K562 (cell line): Measurements from ENCODE around the gene VWA3A. TPM values are rescaled to one million over a fixed set of nuclear protein-coding genes. Genes with fewer than 3 reads are reported as not detected.

Experiments
- ATAC-seq: fragments of 200-7000 bp; cut with Tn5 transposase; 3 replicates; pipeline ENCODE4 v1.9.1; 2020; ENCODE audit warnings: moderate library complexity
- BruUV-seq: library from RNA; stranded (reverse); fragments of 400-500 nt; replicated peaks from 2 replicates; lab custom pipeline; 2021; lab: Mats Ljungman, UMichigan
- CTCF ChIA-PET: fragments of 300-600 bp; formaldehyde crosslinking; extraction: SDS; loops from one replicate; lab custom pipeline; 2021; ENCODE audit warnings: low intra/inter-chr PET ratio; lab: Yijun Ruan, JAX
- POLR2A ChIA-PET: fragments of 300-600, 350-650 bp; sonication (Branson Sonifier 250); formaldehyde crosslinking; extraction: SDS; loops from one replicate; lab custom pipeline; 2021; ENCODE audit warnings: antibody characterized with exemption, inconsistent platforms; lab: Yijun Ruan, JAX
- DNase-seq, 4 experiments: peaks; one replicate each; pipeline versions ENCODE4 v3.0.0 to v3.0.0-alpha.2; 2011 to 2018; ENCODE audit warnings: low spot score in 3 of 4, mixed read lengths in 3 of 4; ENCODE audit errors: extremely low read depth in 1 of 4
- FAIRE-seq: peaks from 2 replicates; lab custom pipeline; 2011; peaks lifted over from hg19 to GRCh38; lab: Jason Lieb, UNC
- H2AFZ ChIP-seq: 2 replicates; pipeline ENCODE4 v1.6.0; 2011; ENCODE audit warnings: low read depth, low read length, control low read depth, inconsistent platforms
- H3K27ac ChIP-seq: fragments of 200-600 bp; 3 replicates; pipeline ENCODE4 v1.8.0; 2011; ENCODE audit warnings: low read depth, mild to moderate bottlenecking, control low read depth, inconsistent platforms, low read length, moderate library complexity, mixed read lengths; ENCODE audit errors: extremely low read depth
- H3K27me3 ChIP-seq, 2 experiments: fragments of 300-600 bp in 1 of 2; 2 replicates in 1 of 2; 3 replicates in 1 of 2; pipeline versions ENCODE4 v1.6.0 to v1.8.0; 2011; ENCODE audit warnings: inconsistent platforms in 2 of 2, low read length in 2 of 2, mild to moderate bottlenecking in 1 of 2, mixed read lengths in 1 of 2, moderate library complexity in 1 of 2; ENCODE audit not compliant: control insufficient read depth in 2 of 2, insufficient read depth in 2 of 2
- H3K36me3 ChIP-seq: fragments of 300-600 bp; 3 replicates; pipeline ENCODE4 v1.8.0; 2011; ENCODE audit warnings: mild to moderate bottlenecking, low read length, inconsistent platforms; ENCODE audit not compliant: control insufficient read depth, insufficient read depth
- H3K4me1 ChIP-seq, 2 experiments: fragments of 200-600 bp in 1 of 2; replicated peaks in 1 of 2; 2 replicates in 1 of 2; 3 replicates in 1 of 2; pipeline versions ENCODE4 v1.5.1 to v1.8.0; 2011; ENCODE audit warnings: inconsistent platforms in 2 of 2, low read length in 2 of 2, mild to moderate bottlenecking in 1 of 2, mixed read lengths in 1 of 2, moderate library complexity in 1 of 2; ENCODE audit not compliant: control insufficient read depth in 2 of 2, insufficient read depth in 2 of 2
- H3K4me2 ChIP-seq: 2 replicates; pipeline ENCODE4 v1.6.1; 2011; ENCODE audit warnings: low read length, control low read depth, inconsistent platforms, mixed read lengths; ENCODE audit not compliant: insufficient read depth
- H3K4me3 ChIP-seq: fragments of 200-600 bp; sonication (generic), shearing (Covaris generic); 2 replicates; pipeline ENCODE4 v1.5.1; 2016; ENCODE audit warnings: control low read depth, inconsistent platforms
- H3K79me2 ChIP-seq: fragments of 200-600 bp; 3 replicates; pipeline ENCODE4 v1.8.0; 2011; ENCODE audit warnings: low read length, inconsistent platforms; ENCODE audit not compliant: control insufficient read depth, insufficient read depth
- H3K9ac ChIP-seq, 2 experiments: 2 replicates each; pipeline versions ENCODE4 v1.6.0 to v1.6.1; 2011; ENCODE audit warnings: low read depth in 2 of 2, low read length in 2 of 2, control low read depth in 1 of 2, inconsistent platforms in 1 of 2, mild to moderate bottlenecking in 1 of 2, mixed read lengths in 1 of 2; ENCODE audit not compliant: insufficient read depth in 1 of 2
- H3K9me1 ChIP-seq: one replicate; pipeline ENCODE4 v1.6.0; 2011; ENCODE audit warnings: inconsistent platforms, mild to moderate bottlenecking, low read length, moderate library complexity; ENCODE audit not compliant: control insufficient read depth, insufficient read depth
- H3K9me3 ChIP-seq: replicated peaks from 2 replicates; pipeline ENCODE4 v1.5.1; 2011; ENCODE audit warnings: low read depth, low read length, inconsistent platforms; ENCODE audit not compliant: control insufficient read depth, insufficient read depth
- H4K20me1 ChIP-seq: replicated peaks from 2 replicates; pipeline ENCODE4 v1.6.1; 2011; ENCODE audit warnings: low read length, inconsistent platforms, mixed read lengths; ENCODE audit not compliant: control insufficient read depth, insufficient read depth
- BMI1 ChIP-seq: fragments of 150-350 bp; IDR thresholded peaks from 2 replicates; pipeline ENCODE4 v1.6.1; 2014; ENCODE audit warnings: low read length
- CLOCK ChIP-seq: fragments of 250-450 bp; sonication (Bioruptor Pico); IDR thresholded peaks from 2 replicates; pipeline ENCODE4 v1.4.0; 2020; ENCODE audit warnings: mild to moderate bottlenecking, moderate library complexity, borderline replicate concordance
- ESRRA ChIP-seq: fragments of 450-650 bp; IDR thresholded peaks from 2 replicates; pipeline ENCODE4 v1.6.1; 2014; ENCODE audit warnings: low read depth, mild to moderate bottlenecking, moderate library complexity, borderline replicate concordance
- FOXP4 ChIP-seq: sonication (generic); formaldehyde crosslinking; IDR thresholded peaks from 2 replicates; pipeline ENCODE4 v1.8.0; 2022; ENCODE audit warnings: mild to moderate bottlenecking, missing genetic modification reagents, borderline replicate concordance
- NBN ChIP-seq: fragments of 450-650 bp; IDR thresholded peaks from 2 replicates; pipeline ENCODE4 v1.6.1; 2016; ENCODE audit warnings: low read depth, mild to moderate bottlenecking
- POLR2AphosphoS2 ChIP-seq: IDR thresholded peaks from 2 replicates; pipeline ENCODE4 v1.6.1; 2012; ENCODE audit warnings: low read length, improper control_type of control experiment
- PTRF ChIP-seq: fragments of 450-650 bp; IDR thresholded peaks from 2 replicates; pipeline ENCODE4 v1.6.1; 2016; ENCODE audit warnings: mild to moderate bottlenecking, missing genetic modification characterization, missing compliant biosample characterization
- TAF15 ChIP-seq: fragments of 200-400 bp; formaldehyde crosslinking; IDR thresholded peaks from 2 replicates; pipeline ENCODE4 v1.6.1; 2017; ENCODE audit warnings: mild to moderate bottlenecking, low read depth, low read length, moderate library complexity
- ZNF766 ChIP-seq: fragments of 200-800 bp; sonication (Bioruptor generic); conservative IDR thresholded peaks from 2 replicates; pipeline ENCODE4 v1.6.1; 2016; ENCODE audit warnings: missing genetic modification characterization, missing compliant biosample characterization
- WGBS: fragments of 100-300 bp; shearing (Covaris generic); methylation state at CpG from one replicate; pipeline ENCODE4 v1.1.6; 2016; ENCODE audit warnings: low coverage, mixed read lengths; ENCODE audit not compliant: insufficient coverage; ENCODE audit errors: missing lambda C conversion rate; 5-methylcytosine and 5-hydroxymethylcytosine counted together
- in situ Hi-C: fragments of 300-500 bp; cut with MboI; formaldehyde crosslinking; loops from 4 replicates; pipeline ENCODE4 v1.15.0; 2018; ENCODE audit warnings: inconsistent platforms, mixed read lengths
- intact Hi-C: fragments of 100-400 bp; cut with micrococcal nuclease; formaldehyde crosslinking; loops from 2 replicates; pipeline ENCODE4 v1.14.2; 2022
- polyA plus RNA-seq, 8 experiments: library from polyadenylated mRNA; depleted of rRNA in 4 of 8; stranded (reverse) in 5 of 8; unstranded in 3 of 8; fragments of >200 nt; fragmentation: Nextera tagmentation in 2 of 8; fragmentation: Illumina TruSeq in 1 of 8; extraction: Ambion mirVana in 2 of 8; extraction: Trizol in 1 of 8; gene quantifications; 2 replicates each; pipeline versions ENCODE4 v1.2.1 to v1.2.3, GENCODE V29; 2011 to 2014; ENCODE audit warnings: inconsistent platforms in 1 of 8, missing spikeins in 1 of 8
- total RNA-seq, 7 experiments: library from RNA; depleted of rRNA in 6 of 7; stranded (reverse); fragments of >200 nt in 6 of 7; fragmentation: Illumina TruSeq in 2 of 7; extraction: Trizol in 2 of 7; gene quantifications; 2 replicates each; pipeline versions ENCODE4 v1.2.1 to v1.2.3, GENCODE V29; 2011 to 2021; ENCODE audit warnings: low replicate concordance in 1 of 7

Gene VWA3A
- total and polyA plus RNA-seq, 9 of the 15 experiments (the other 6 are each of a cell fraction or from before 2014, with no cell fraction given): not detected

GRCh38 chr16:22124583-22125284 is 32.4 kb downstream of the VWA3A start:
- in situ Hi-C loops (loop anchor here (25.0 kb wide), 1 partner anchor 312 kb away; no protein-coding TSS in a partner anchor), intact Hi-C loops (no loop called here)
- WGBS: 20% methylated on average over 6 of the region's 6 CpGs
- H3K27ac ChIP-seq: no peak overlapping the region
- no peaks in the 10 kb centered on the region for H3K36me3 ChIP-seq
- BruUV-seq: no TSS peak
- ATAC-seq (no peak), FAIRE-seq (no peak), DNase-seq (no peak)
- no peak overlapping the region for H3K4me3 ChIP-seq
- no peaks in the 10 kb centered on the region for H3K9me3 ChIP-seq
- ChIA-PET CTCF (no interaction called here), POLR2A (interaction anchor here (0.7 kb wide), 1 partner anchor 108 kb away, joined by 4 read pairs; no protein-coding TSS in a partner anchor)
- no peaks in the 10 kb centered on the region for H3K79me2 ChIP-seq
- H4K20me1 ChIP-seq: no peaks in the 10 kb centered on the region; the same call in 1 of the 2 replicates
- no peak overlapping the region for H2AFZ ChIP-seq
- peaks cover 10 to 14% of the 10 kb centered on the region in 2 experiments for H3K27me3 ChIP-seq
- H3K9me1 ChIP-seq: no peaks in the 10 kb centered on the region
- no peak overlapping the region for H3K4me2 ChIP-seq
- no peaks in the 10 kb centered on the region for H3K4me1 ChIP-seq
- no peak overlapping the region for H3K9ac ChIP-seq
- no peak for TF ChIP-seq FOXP4 (CRISPR knock-in tag)
- 0 out of 2 replicates have a peak, but pooled peaks have one; percentile 33 for TF ChIP-seq BMI1
- no peak for TF ChIP-seq POLR2AphosphoS2
- no peak for TF ChIP-seq ZNF766 (CRISPR knock-in tag)
- TF ChIP-seq TAF15: no peak
- no peak for TF ChIP-seq ESRRA
- no peak for TF ChIP-seq CLOCK (CRISPR knock-in tag)
- TF ChIP-seq PTRF (tag): no peak
- TF ChIP-seq NBN: no peak
